Myocyte (in vitro differentiated cells): ENCODE results near the gene SHANK2. TPM values are rescaled to one million over a fixed set of nuclear protein-coding genes. Genes with fewer than 3 reads are reported as not detected.

Source experiments
- DNase-seq: peaks from one replicate; pipeline ENCODE4 v3.0.0-alpha.2; 2012; ENCODE audit warnings: low read depth
- total RNA-seq: library from RNA; depleted of rRNA; stranded (reverse); fragments of >200 nt; gene quantifications from 2 replicates; pipeline ENCODE4 v1.2.3, GENCODE V29; 2014

The SHANK2 gene
- total RNA-seq, 1 donor from 2014 or later, result 3.8 TPM

DNA sequence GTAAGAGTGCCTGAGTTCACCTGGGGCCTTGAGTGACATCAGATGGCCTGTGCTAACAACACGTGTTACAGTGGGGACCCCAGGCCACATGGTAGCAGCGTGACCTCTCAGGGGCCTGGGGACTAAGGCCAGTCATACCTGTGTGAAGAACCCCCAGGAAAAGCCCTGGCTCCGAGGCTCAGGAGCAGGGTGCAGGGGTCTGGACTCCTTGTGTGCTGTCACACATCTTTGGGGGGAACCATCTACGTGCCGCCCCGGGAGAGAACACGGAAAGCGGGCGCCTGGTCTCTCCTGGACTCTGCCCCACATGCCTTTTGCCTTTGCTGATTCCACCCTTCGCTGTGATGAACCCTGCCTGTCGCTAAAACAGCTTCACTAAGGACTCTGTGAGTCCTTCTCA lies 48.7 kb downstream of the SHANK2 start:
- no peak for DNase-seq

- DNase-seq, result no peak
Measured at GRCh38 chr11:71202966-71203365, 49.4 kb downstream of the SHANK2 start.

- no peak for DNase-seq
Measured at GRCh38 chr11:71202598-71202944, 49.8 kb downstream of the SHANK2 start.

Other genes with a start within 250 kb of the SHANK2 start
- gene DHCR7, start 195.8 kb upstream of the SHANK2 start, total RNA-seq, result 48.0 and 87.5 TPM in 2 replicates
- gene NADSYN1, start 200.6 kb upstream of the SHANK2 start, total RNA-seq, result 31.9 and 48.0 TPM in 2 replicates